Ovary (tissue), 9 donors: ENCODE data around the gene SERPING1. TPM values are rescaled to one million over a fixed set of nuclear protein-coding genes. Genes with fewer than 3 reads are reported as not detected.

Experiments
- DNase-seq, 5 donors: peaks; one replicate each; pipeline ENCODE4 v3.0.0-alpha.2; 2019 to 2020
- H3K27ac ChIP-seq, 2 donors: fragments of 200-600 bp; one replicate each; pipeline versions ENCODE4 v1.5.1 to v1.8.0; 2019 to 2022
- H3K27me3 ChIP-seq: fragments of 200-600 bp; one replicate; pipeline ENCODE4 v1.8.0; 2022
- H3K36me3 ChIP-seq: fragments of 200-600 bp; sonication (generic); one replicate; pipeline ENCODE4 v1.5.1; 2019
- H3K4me1 ChIP-seq: one replicate; pipeline ENCODE4 v1.8.1; 2013; ENCODE audit warnings: mild to moderate bottlenecking, moderate library complexity; ENCODE audit not compliant: insufficient read depth
- H3K4me3 ChIP-seq: fragments of 200-600 bp; sonication (generic); one replicate; pipeline ENCODE4 v1.5.1; 2017
- H3K9me3 ChIP-seq, 2 donors: fragments of 200-600 bp in 1 of 2; sonication (generic) in 1 of 2; one replicate each; pipeline versions ENCODE4 v1.5.1 to v1.8.1; 2013 to 2019; ENCODE audit warnings: mild to moderate bottlenecking in 1 of 2, moderate library complexity in 1 of 2
- EP300 ChIP-seq: sonication (generic); formaldehyde crosslinking; IDR thresholded peaks from one replicate; pipeline ENCODE4 v1.6.1; 2017; ENCODE audit warnings: antibody characterized with exemption
- POLR2A ChIP-seq: fragments of 450-650 bp; IDR thresholded peaks from one replicate; pipeline ENCODE4 v1.6.1; 2017; ENCODE audit warnings: antibody characterized with exemption, mild to moderate bottlenecking, moderate library complexity
- WGBS, 3 donors: extraction: QIAGEN DNeasy Blood & Tissue Kit in 1 of 3; methylation state at CpG; one replicate each; pipeline versions ENCODE4 v1.1.5 to v1.1.7; 2013 to 2017; 5-methylcytosine and 5-hydroxymethylcytosine counted together
- intact Hi-C, 4 donors: fragments of 100-400 bp; cut with DNase I; formaldehyde crosslinking; loops; one replicate each; pipeline versions ENCODE4 v1.11.0 to v1.15.1; 2022 to 2023
- polyA plus RNA-seq, 2 donors: library from polyadenylated mRNA; stranded (reverse); fragments of 200-250 nt in 1 of 2; fragments of 350-450 nt in 1 of 2; fragmentation: Illumina TruSeq in 1 of 2; extraction: RNeasy Lipid Tissue Mini Kit (QIAGEN cat#74804) in 1 of 2; gene quantifications; one replicate each; pipeline ENCODE4 v1.2.3, GENCODE V29; 2013 to 2014
- total RNA-seq, 7 donors: library from RNA; depleted of rRNA in 2 of 7; stranded (reverse); fragments of >200 nt in 2 of 7; fragmentation: NEBNext Ultra II Directional in 3 of 7; extraction: Animal tissue kit (Norgen Biotek cat#: 25700) in 3 of 7; gene quantifications; one replicate each; pipeline versions ENCODE4 v1.1.0 to v1.2.4, GENCODE V29; 2016 to 2023
- TF ChIP-seq, protein P1 (sequence below), 3 donors: fragments of 450-650 bp in 2 of 3; fragments of 200-600 bp in 1 of 3; IDR thresholded peaks; one replicate each; pipeline versions ENCODE4 v1.5.1 to v1.8.0; 2016 to 2022; ENCODE audit warnings: antibody characterized with exemption in 3 of 3, mild to moderate bottlenecking in 1 of 3
- donor health status: DM: no; HTN: no; CAD: no; lungs with moderate emphysema.
- donor health status: DM: no; HTN: no; CAD: no.
- donor health status: Bipolar disorder and iron deficiency.
- donor health status: DM: yes; HTN: yes; CAD: no.
- donor health status: DM: no; HTN: no; CAD: no.
- donor health status: DM: yes; HTN: yes; CAD: no.

SERPING1 gene
- total and polyA plus RNA-seq, 9 donors: 454 to 2,358 (median 729) TPM

DNA sequence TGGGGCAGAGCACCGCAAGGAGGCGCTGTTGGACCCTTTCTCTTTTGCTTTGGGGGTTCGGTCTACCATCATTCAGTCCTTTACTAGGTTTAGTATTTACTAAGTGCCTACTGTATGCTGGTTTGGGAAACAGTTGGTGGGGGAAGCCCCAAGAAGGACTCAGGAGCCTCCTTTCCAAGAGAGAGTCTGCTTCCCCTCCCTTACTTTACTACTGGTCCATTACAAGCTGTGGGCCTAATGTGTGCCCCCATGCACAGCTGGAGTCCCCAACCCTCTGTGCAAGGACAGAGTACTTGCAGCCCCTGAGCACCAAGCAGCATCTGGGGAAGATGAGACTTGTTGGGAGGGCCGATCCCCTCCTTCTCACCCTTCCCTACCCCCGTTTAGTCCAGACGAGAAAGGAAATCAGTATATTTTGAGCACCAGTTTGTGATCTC, 29.1 kb upstream of the SERPING1 start:
- peaks cover 10% of the 10 kb centered on the region for H3K4me1 ChIP-seq
- WGBS, 3 donors: 17 to 29% (median 21%) methylated on average over 6 of the region's 6 CpGs
- DNase-seq: peak in 4 of 5 donors; percentile 90 to 93 (median 92)
- intact Hi-C loops: loop anchor here in 3 of 4 donors (2.0 to 5.0 kb wide), 2 partner anchors 72 to 74 kb away; no protein-coding TSS in a partner anchor
- H3K9me3 ChIP-seq: no peaks in the 10 kb centered on the region
- H3K4me3 ChIP-seq: peak overlapping the region; percentile 76
- no peak for TF ChIP-seq EP300
- TF ChIP-seq, protein P1, sequence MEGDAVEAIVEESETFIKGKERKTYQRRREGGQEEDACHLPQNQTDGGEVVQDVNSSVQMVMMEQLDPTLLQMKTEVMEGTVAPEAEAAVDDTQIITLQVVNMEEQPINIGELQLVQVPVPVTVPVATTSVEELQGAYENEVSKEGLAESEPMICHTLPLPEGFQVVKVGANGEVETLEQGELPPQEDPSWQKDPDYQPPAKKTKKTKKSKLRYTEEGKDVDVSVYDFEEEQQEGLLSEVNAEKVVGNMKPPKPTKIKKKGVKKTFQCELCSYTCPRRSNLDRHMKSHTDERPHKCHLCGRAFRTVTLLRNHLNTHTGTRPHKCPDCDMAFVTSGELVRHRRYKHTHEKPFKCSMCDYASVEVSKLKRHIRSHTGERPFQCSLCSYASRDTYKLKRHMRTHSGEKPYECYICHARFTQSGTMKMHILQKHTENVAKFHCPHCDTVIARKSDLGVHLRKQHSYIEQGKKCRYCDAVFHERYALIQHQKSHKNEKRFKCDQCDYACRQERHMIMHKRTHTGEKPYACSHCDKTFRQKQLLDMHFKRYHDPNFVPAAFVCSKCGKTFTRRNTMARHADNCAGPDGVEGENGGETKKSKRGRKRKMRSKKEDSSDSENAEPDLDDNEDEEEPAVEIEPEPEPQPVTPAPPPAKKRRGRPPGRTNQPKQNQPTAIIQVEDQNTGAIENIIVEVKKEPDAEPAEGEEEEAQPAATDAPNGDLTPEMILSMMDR (IDR thresholded peaks at IDR 0.05): peak in 1 of 3 donors; percentile 89
- no peaks in the 10 kb centered on the region for H3K36me3 ChIP-seq
- H3K27me3 ChIP-seq: no peaks in the 10 kb centered on the region
- peak overlapping the region; percentile 78 to 85 for H3K27ac ChIP-seq

DNA sequence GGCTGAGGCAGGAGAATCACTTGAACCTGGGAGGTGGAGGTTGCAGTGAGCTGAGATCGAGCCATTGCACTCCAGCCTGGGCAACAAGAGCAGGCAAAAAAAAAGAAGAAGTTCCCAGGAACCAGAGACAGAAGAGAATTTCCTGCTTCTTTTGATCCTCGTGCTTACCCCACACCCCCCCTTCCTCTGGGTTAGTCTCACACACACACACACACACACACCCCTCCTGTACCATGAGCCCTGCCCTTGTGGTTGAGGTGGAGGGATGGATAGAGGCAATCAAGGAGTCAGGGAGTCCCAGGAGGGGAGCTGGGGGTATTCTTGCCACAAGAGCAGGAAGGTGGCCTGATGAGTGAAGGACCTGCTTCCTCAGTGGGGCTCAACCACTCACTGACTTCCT, 25.9 kb upstream of the SERPING1 start:
- WGBS, 3 donors: 52 to 59% (median 53%) methylated on average over 2 of the region's 2 CpGs

DNA sequence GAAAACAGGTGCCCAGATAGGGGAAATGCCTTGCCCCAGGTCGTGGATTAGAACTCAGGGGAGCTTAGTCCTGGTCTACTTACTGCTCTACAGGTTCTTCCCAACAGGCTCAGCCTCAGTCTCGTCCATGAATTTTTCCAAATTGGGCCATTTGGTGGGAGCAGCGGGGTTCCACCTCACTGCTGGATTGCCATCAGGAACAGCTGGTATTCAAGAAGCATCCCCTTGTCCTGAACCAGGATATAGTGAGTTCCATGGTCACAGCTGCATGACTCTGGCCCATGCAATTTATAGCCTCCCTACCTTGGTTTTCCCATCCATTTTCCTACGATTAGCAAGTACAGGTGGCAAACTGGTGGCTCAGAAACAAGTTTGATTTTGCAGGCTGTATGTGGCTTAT, 23.4 kb upstream of the SERPING1 start:
- Histone ChIP-seq H3K27me3 (no peaks in the 10 kb centered on the region), H3K4me3 (no peak overlapping the region), H3K9me3 (no peaks in the 10 kb centered on the region), H3K4me1 (peaks cover 3% of the 10 kb centered on the region), H3K27ac (no peak overlapping the region), H3K36me3 (no peaks in the 10 kb centered on the region)
- intact Hi-C loops: no loop called here
- no peak for DNase-seq
- TF ChIP-seq, protein P1 (IDR thresholded peaks at IDR 0.05): no peak
- TF ChIP-seq POLR2A (no peak), EP300 (no peak)
- 52 to 64% (median 57%) methylated on average over 4 of the region's 4 CpGs for WGBS, 3 donors

More for the DNA sequence above, 25.9 kb upstream of the SERPING1 start:
- no peak for TF ChIP-seq EP300
- no peak for TF ChIP-seq POLR2A
- TF ChIP-seq, protein P1 (IDR thresholded peaks at IDR 0.05): no peak
- H3K27me3 ChIP-seq: no peaks in the 10 kb centered on the region
- H3K4me3 ChIP-seq: no peak overlapping the region
- no peaks in the 10 kb centered on the region for H3K9me3 ChIP-seq
- H3K27ac ChIP-seq: no peak overlapping the region
- H3K4me1 ChIP-seq: peaks cover 7% of the 10 kb centered on the region
- no peaks in the 10 kb centered on the region for H3K36me3 ChIP-seq
- DNase-seq: no peak
- intact Hi-C loops: no loop called here

DNA sequence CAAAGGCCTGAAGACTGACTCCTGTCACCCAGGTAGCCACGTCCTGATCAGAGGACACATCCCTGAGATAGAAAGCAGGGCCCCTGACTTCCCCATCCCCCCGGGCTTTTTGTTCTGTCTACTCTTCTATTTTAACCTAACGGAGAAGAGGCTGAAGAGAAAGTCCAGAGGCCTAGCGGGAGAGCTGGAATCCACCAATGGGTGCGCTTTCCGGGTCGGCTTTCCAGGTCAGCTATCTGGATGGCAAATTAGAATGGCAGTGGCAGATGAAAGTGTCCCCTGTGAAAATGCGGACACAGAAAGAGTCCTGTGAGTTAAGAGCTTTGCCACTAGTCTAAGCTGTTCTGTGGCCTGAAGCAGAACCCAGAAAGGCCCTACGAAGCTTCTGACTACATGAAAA, 13.1 kb upstream of the SERPING1 start:
- H3K36me3 ChIP-seq: no peaks in the 10 kb centered on the region
- no peaks in the 10 kb centered on the region for H3K4me1 ChIP-seq
- no peaks in the 10 kb centered on the region for H3K27me3 ChIP-seq
- H3K9me3 ChIP-seq: no peaks in the 10 kb centered on the region
- intact Hi-C loops: no loop called here
- DNase-seq: no peak
- TF ChIP-seq POLR2A (no peak), EP300 (no peak)
- TF ChIP-seq, protein P1 (IDR thresholded peaks at IDR 0.05): no peak
- no peak overlapping the region for H3K4me3 ChIP-seq
- WGBS, 3 donors: 85 to 89% (median 86%) methylated on average over 9 of the region's 9 CpGs
- no peak overlapping the region for H3K27ac ChIP-seq
